CD4-positive, alpha-beta T cell (primary cell): Measurements from ENCODE around the gene HPCAL4. TPM values are rescaled to one million over a fixed set of nuclear protein-coding genes. Genes with fewer than 3 reads are reported as not detected.

ENCODE experiments used
- ATAC-seq: fragments of 200-7000 bp; cut with Tn5 transposase; one replicate; pipeline ENCODE4 v1.10.0; 2022; ENCODE audit warnings: mild to moderate bottlenecking; ENCODE audit not compliant: poor library complexity
- CTCF ChIA-PET: fragments of 350-600 bp; sonication (Branson Sonifier 250); formaldehyde crosslinking; loops from one replicate; lab custom pipeline; 2021; ENCODE audit warnings: antibody characterized with exemption, inconsistent platforms; lab: Charles Lee
- POLR2A ChIA-PET: fragments of 350-600 bp; sonication (Branson Sonifier 250); formaldehyde crosslinking; loops from one replicate; lab custom pipeline; 2021; ENCODE audit warnings: antibody characterized with exemption, inconsistent platforms; lab: Charles Lee
- DNase-seq, 14 experiments: peaks; one replicate each; pipeline ENCODE4 v3.0.0-alpha.2; 2013 to 2020; ENCODE audit warnings: mixed read lengths in 2 of 14
- H3K27ac ChIP-seq, 2 donors: one replicate each; pipeline versions ENCODE4 v1.5.1 to v1.7.0; 2013; ENCODE audit warnings: low read length in 2 of 2, low read depth in 1 of 2, mild to moderate bottlenecking in 1 of 2
- H3K27me3 ChIP-seq, 2 experiments: 1 replicate in 1 of 2; 2 replicates in 1 of 2; pipeline versions ENCODE4 v1.6.1 to v1.7.0; 2013; ENCODE audit warnings: low read length in 2 of 2, control low read depth in 1 of 2, mild to moderate bottlenecking in 1 of 2, moderate library complexity in 1 of 2; ENCODE audit not compliant: insufficient read depth in 2 of 2, control insufficient read depth in 1 of 2
- H3K36me3 ChIP-seq: one replicate; pipeline ENCODE4 v1.6.1; 2013; ENCODE audit warnings: low read length, control low read depth; ENCODE audit not compliant: insufficient read depth
- H3K4me1 ChIP-seq: one replicate; pipeline ENCODE4 v1.6.1; 2013; ENCODE audit warnings: low read length, control low read depth; ENCODE audit not compliant: insufficient read depth
- H3K4me3 ChIP-seq: one replicate; pipeline ENCODE4 v1.5.1; 2013; ENCODE audit warnings: mild to moderate bottlenecking, low read length, moderate library complexity
- H3K9me3 ChIP-seq, 2 experiments: 1 replicate in 1 of 2; 2 replicates in 1 of 2; pipeline versions ENCODE4 v1.6.1 to v1.7.0; 2013; ENCODE audit warnings: low read length in 2 of 2, mild to moderate bottlenecking in 2 of 2, control low read depth in 1 of 2, moderate library complexity in 1 of 2; ENCODE audit not compliant: control insufficient read depth in 1 of 2, insufficient read depth in 1 of 2
- H3K27ac Mint-ChIP-seq: one replicate; pipeline ENCODE4 v1.8.0; 2020; ENCODE audit warnings: mixed read lengths
- H3K27me3 Mint-ChIP-seq: one replicate; pipeline ENCODE4 v1.8.0; 2021; ENCODE audit warnings: mixed read lengths
- H3K36me3 Mint-ChIP-seq: one replicate; pipeline ENCODE4 v1.8.0; 2021; ENCODE audit warnings: low read depth, mixed read lengths
- H3K4me1 Mint-ChIP-seq: one replicate; pipeline ENCODE4 v1.8.0; 2021; ENCODE audit warnings: low read depth, mixed read lengths
- H3K4me3 Mint-ChIP-seq: one replicate; pipeline ENCODE4 v1.8.0; 2020; ENCODE audit warnings: mild to moderate bottlenecking, mixed read lengths
- H3K9me3 Mint-ChIP-seq: one replicate; pipeline ENCODE4 v1.8.0; 2020; ENCODE audit warnings: mixed read lengths
- CTCF ChIP-seq: fragments of 200-600 bp; IDR thresholded peaks from one replicate; pipeline ENCODE4 v1.8.0; 2022; ENCODE audit warnings: antibody characterized with exemption, mild to moderate bottlenecking
- intact Hi-C, 2 experiments: fragments of 100-400 bp; cut with DNase I in 1 of 2; cut with micrococcal nuclease in 1 of 2; formaldehyde crosslinking; loops; one replicate each; pipeline versions ENCODE4 v1.15.1 to v1.9.0; 2023 to 2025; cut with DNase I, micrococcal nuclease
- total RNA-seq, 174 experiments: library from RNA in 2 of 174; stranded (reverse) in 2 of 174; gene quantifications; one replicate each; pipeline ENCODE4 v1.2.3 and lab custom pipeline; 2021 to 2026

HPCAL4 gene
- total RNA-seq, 2 experiments from 2014 or later, result 22.8 to 22.9 TPM

DNA sequence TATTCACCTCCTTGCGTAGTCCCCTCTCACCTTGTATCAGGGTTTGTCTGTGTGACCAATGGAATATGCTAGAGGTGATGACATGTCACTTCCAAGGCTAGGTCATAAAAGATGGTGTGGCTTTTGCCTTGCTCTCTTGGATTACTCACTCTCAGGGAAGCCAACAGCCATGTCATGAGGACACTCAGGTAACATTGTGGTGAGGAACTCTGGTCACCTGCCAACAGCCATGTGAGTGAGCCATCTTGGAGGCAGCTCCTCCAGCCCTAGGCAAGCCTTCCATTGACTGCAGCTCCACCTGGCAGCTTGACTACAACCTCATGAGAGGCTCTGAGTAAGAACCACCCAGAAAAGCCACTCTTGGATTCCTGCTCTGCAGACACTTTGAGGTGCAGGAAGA is 40.8 kb downstream of the HPCAL4 start:
- Histone ChIP-seq H3K4me3 (no peak overlapping the region), H3K4me1 (peaks cover 7% of the 10 kb centered on the region), H3K27ac (no peak overlapping the region), H3K36me3 (no peaks in the 10 kb centered on the region), H3K27me3 (peaks cover 3 to 7% of the 10 kb centered on the region in 2 experiments), H3K9me3 (no peaks in the 10 kb centered on the region)
- intact Hi-C loops, result loop anchor here in 1 of 2 experiments (5.0 kb wide), 1 partner anchor 548 kb away; no protein-coding TSS in a partner anchor
- CTCF ChIA-PET, result no interaction called here
- POLR2A ChIA-PET, result no interaction called here
- peaks cover 13% of the 10 kb centered on the region for H3K27me3 Mint-ChIP-seq
- no peaks in the 10 kb centered on the region for H3K36me3 Mint-ChIP-seq
- no peak for TF ChIP-seq CTCF
- no peak overlapping the region for H3K4me3 Mint-ChIP-seq
- ATAC-seq (no peak), DNase-seq (no peak)
- H3K27ac Mint-ChIP-seq, result no peak overlapping the region
- H3K4me1 Mint-ChIP-seq, result peaks cover 7% of the 10 kb centered on the region
- H3K9me3 Mint-ChIP-seq, result no peaks in the 10 kb centered on the region

DNA sequence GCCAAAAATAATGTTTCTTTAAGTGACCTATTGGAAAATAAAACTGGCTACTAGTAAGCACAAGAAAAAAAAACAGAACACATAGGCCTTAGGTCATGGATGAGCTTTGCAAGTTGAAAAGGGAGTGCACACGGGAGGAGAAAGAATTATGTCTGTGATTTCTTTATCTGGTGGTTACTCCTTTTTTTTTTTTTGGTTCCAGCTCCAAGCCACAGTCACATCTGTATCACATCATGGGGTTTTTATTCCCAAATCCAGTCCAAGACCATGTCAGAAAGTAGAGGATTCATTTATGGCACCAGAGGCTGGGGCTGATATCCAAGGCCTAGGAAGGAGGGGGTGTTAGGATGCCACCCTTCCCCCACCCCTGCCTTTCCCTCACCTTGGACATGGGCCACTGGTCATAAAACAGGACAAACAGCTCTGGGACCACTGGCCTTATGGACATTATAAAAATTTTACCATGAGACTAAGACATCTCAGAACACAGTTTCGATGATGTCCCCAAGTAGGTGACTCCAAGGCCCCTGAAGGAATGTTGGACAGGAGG is 41.5 kb downstream of the HPCAL4 start:
- ATAC-seq (no peak), DNase-seq (no peak)
- Mint-ChIP-seq H3K4me1 (peaks cover 7% of the 10 kb centered on the region), H3K27ac (no peak overlapping the region), H3K9me3 (no peaks in the 10 kb centered on the region), H3K27me3 (peaks cover 13% of the 10 kb centered on the region), H3K36me3 (no peaks in the 10 kb centered on the region), H3K4me3 (no peak overlapping the region)
- Histone ChIP-seq H3K4me3 (no peak overlapping the region), H3K4me1 (peaks cover 7% of the 10 kb centered on the region), H3K36me3 (no peaks in the 10 kb centered on the region), H3K27ac (no peak overlapping the region), H3K27me3 (peaks cover 3 to 7% of the 10 kb centered on the region in 2 experiments), H3K9me3 (no peaks in the 10 kb centered on the region)
- TF ChIP-seq CTCF, result no peak
- POLR2A ChIA-PET, result no interaction called here
- intact Hi-C loops, result loop anchor here in 1 of 2 experiments (5.0 kb wide), 1 partner anchor 547 kb away; no protein-coding TSS in a partner anchor
- CTCF ChIA-PET, result interaction anchor here (0.9 kb wide), 1 partner anchor 8 kb away, joined by 4 read pairs; no protein-coding TSS in a partner anchor

DNA sequence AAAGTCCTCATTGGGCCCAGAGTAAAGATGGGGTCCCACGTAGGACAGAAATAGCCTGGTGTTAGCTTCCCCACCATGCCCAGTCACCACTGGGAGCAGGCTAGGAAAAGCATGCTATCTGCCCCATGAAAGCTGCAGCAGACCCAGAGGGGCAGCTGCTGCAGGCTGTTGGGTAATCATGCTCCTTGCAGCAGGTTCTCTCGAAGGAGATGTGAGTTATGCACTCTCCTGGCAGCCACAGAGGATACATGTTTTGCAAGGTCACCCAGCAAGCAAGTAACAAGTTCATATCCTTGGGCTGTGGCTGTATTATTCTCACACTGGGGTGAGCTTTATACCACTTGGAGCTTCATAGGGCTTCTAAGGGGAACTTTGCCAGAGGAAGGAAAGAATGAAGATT is 42.7 kb downstream of the HPCAL4 start:
- Mint-ChIP-seq H3K4me3 (no peak overlapping the region), H3K27me3 (peaks cover 3% of the 10 kb centered on the region), H3K4me1 (peaks cover 3% of the 10 kb centered on the region), H3K27ac (no peak overlapping the region), H3K9me3 (no peaks in the 10 kb centered on the region), H3K36me3 (no peaks in the 10 kb centered on the region)
- no peak for DNase-seq
- ATAC-seq, result no peak
- no peak overlapping the region for H3K27ac ChIP-seq
- no peaks in the 10 kb centered on the region for H3K9me3 ChIP-seq
- TF ChIP-seq CTCF, result no peak
- no peak overlapping the region for H3K4me3 ChIP-seq
- ChIA-PET CTCF (interaction anchor here (1.8 kb wide), 1 partner anchor 9 kb away, joined by 6 read pairs; no protein-coding TSS in a partner anchor), POLR2A (no interaction called here)
- H3K36me3 ChIP-seq, result no peaks in the 10 kb centered on the region
- intact Hi-C loops, result no loop called here
- peaks cover 0 to 2% of the 10 kb centered on the region in 2 experiments for H3K27me3 ChIP-seq
- H3K4me1 ChIP-seq, result peaks cover 3% of the 10 kb centered on the region
